T-helper 2 cell treated with Interferon-gamma antibody and Interleukin-4, amounts not matched to agents 5 μg/mL and 100 μg/mL, for 36 hours (primary cell): ENCODE results near the gene TSHZ3.

Experiments
- DNase-seq: peaks from one replicate; pipeline ENCODE4 v3.0.0; 2021; ENCODE audit warnings: low spot score
- H3K27ac Mint-ChIP-seq: one replicate; pipeline ENCODE4 v1.8.0; 2021; ENCODE audit warnings: mild to moderate bottlenecking, mixed read lengths
- H3K27me3 Mint-ChIP-seq: one replicate; pipeline ENCODE4 v1.8.0; 2021; ENCODE audit warnings: low read depth, mixed read lengths
- H3K36me3 Mint-ChIP-seq: one replicate; pipeline ENCODE4 v1.8.0; 2021; ENCODE audit warnings: low read depth, mixed read lengths
- H3K4me1 Mint-ChIP-seq: one replicate; pipeline ENCODE4 v1.8.0; 2021; ENCODE audit warnings: low read depth, mixed read lengths
- H3K4me3 Mint-ChIP-seq: one replicate; pipeline ENCODE4 v1.8.0; 2022; ENCODE audit warnings: mild to moderate bottlenecking, moderate library complexity, mixed read lengths
- H3K9me3 Mint-ChIP-seq: one replicate; pipeline ENCODE4 v1.8.0; 2021; ENCODE audit warnings: mixed read lengths

TSHZ3 gene

GRCh38 chr19:31307071-31307669 is 42.1 kb downstream of the TSHZ3 start:
- no peaks in the 10 kb centered on the region for H3K4me1 Mint-ChIP-seq

GRCh38 chr19:31306006-31306753 is 43.1 kb downstream of the TSHZ3 start:
- Mint-ChIP-seq H3K9me3 (no peaks in the 10 kb centered on the region), H3K4me1 (no peaks in the 10 kb centered on the region), H3K36me3 (no peaks in the 10 kb centered on the region), H3K27ac (no peak overlapping the region), H3K4me3 (no peak overlapping the region), H3K27me3 (no peaks in the 10 kb centered on the region)
- DNase-seq = no peak

More at GRCh38 chr19:31307071-31307669, 42.1 kb downstream of the TSHZ3 start:
- H3K27ac Mint-ChIP-seq = no peak overlapping the region
- no peak overlapping the region for H3K4me3 Mint-ChIP-seq
- no peaks in the 10 kb centered on the region for H3K9me3 Mint-ChIP-seq
- H3K36me3 Mint-ChIP-seq = no peaks in the 10 kb centered on the region
- H3K27me3 Mint-ChIP-seq = no peaks in the 10 kb centered on the region
- DNase-seq = no peak

GRCh38 chr19:31304831-31305312 is 44.4 kb downstream of the TSHZ3 start:
- no peaks in the 10 kb centered on the region for H3K4me1 Mint-ChIP-seq
- H3K36me3 Mint-ChIP-seq = no peaks in the 10 kb centered on the region
- DNase-seq = no peak
- H3K27ac Mint-ChIP-seq = no peak overlapping the region
- H3K9me3 Mint-ChIP-seq = no peaks in the 10 kb centered on the region
- H3K4me3 Mint-ChIP-seq = no peak overlapping the region
- no peaks in the 10 kb centered on the region for H3K27me3 Mint-ChIP-seq

- H3K4me1 Mint-ChIP-seq = no peaks in the 10 kb centered on the region
- no peaks in the 10 kb centered on the region for H3K27me3 Mint-ChIP-seq
- no peak overlapping the region for H3K4me3 Mint-ChIP-seq
- H3K9me3 Mint-ChIP-seq = no peaks in the 10 kb centered on the region
- DNase-seq = no peak
- no peak overlapping the region for H3K27ac Mint-ChIP-seq
- no peaks in the 10 kb centered on the region for H3K36me3 Mint-ChIP-seq
Observed at GRCh38 chr19:31303262-31303815, 45.9 kb downstream of the TSHZ3 start.

GRCh38 chr19:31301306-31301980 is 47.8 kb downstream of the TSHZ3 start:
- Mint-ChIP-seq H3K27ac (no peak overlapping the region), H3K4me1 (no peaks in the 10 kb centered on the region), H3K27me3 (no peaks in the 10 kb centered on the region), H3K9me3 (no peaks in the 10 kb centered on the region), H3K4me3 (no peak overlapping the region), H3K36me3 (no peaks in the 10 kb centered on the region)
- DNase-seq = no peak

- no peak overlapping the region for H3K4me3 Mint-ChIP-seq
- DNase-seq = no peak
- no peaks in the 10 kb centered on the region for H3K9me3 Mint-ChIP-seq
- no peak overlapping the region for H3K27ac Mint-ChIP-seq
- H3K4me1 Mint-ChIP-seq = no peaks in the 10 kb centered on the region
- H3K36me3 Mint-ChIP-seq = no peaks in the 10 kb centered on the region
- H3K27me3 Mint-ChIP-seq = no peaks in the 10 kb centered on the region
Observed at GRCh38 chr19:31300422-31300821, 48.8 kb downstream of the TSHZ3 start.

- DNase-seq = no peak
- no peak overlapping the region for H3K27ac Mint-ChIP-seq
- H3K4me3 Mint-ChIP-seq = no peak overlapping the region
- no peaks in the 10 kb centered on the region for H3K4me1 Mint-ChIP-seq
- no peaks in the 10 kb centered on the region for H3K27me3 Mint-ChIP-seq
- H3K9me3 Mint-ChIP-seq = no peaks in the 10 kb centered on the region
- H3K36me3 Mint-ChIP-seq = no peaks in the 10 kb centered on the region
Observed at GRCh38 chr19:31299665-31300064, 49.6 kb downstream of the TSHZ3 start.

- Mint-ChIP-seq H3K4me3 (no peak overlapping the region), H3K9me3 (no peaks in the 10 kb centered on the region)
Observed at GRCh38 chr19:31297991-31298390, 51.2 kb downstream of the TSHZ3 start.

GRCh38 chr19:31296741-31297390 is 52.4 kb downstream of the TSHZ3 start:
- DNase-seq = no peak
- Mint-ChIP-seq H3K4me3 (no peak overlapping the region), H3K36me3 (no peaks in the 10 kb centered on the region), H3K27ac (no peak overlapping the region), H3K4me1 (no peaks in the 10 kb centered on the region), H3K27me3 (no peaks in the 10 kb centered on the region), H3K9me3 (no peaks in the 10 kb centered on the region)

More at GRCh38 chr19:31297991-31298390, 51.2 kb downstream of the TSHZ3 start:
- no peaks in the 10 kb centered on the region for H3K4me1 Mint-ChIP-seq
- H3K36me3 Mint-ChIP-seq = no peaks in the 10 kb centered on the region
- no peak overlapping the region for H3K27ac Mint-ChIP-seq
- no peaks in the 10 kb centered on the region for H3K27me3 Mint-ChIP-seq
- DNase-seq = no peak

GRCh38 chr19:31294189-31294588 is 55.0 kb downstream of the TSHZ3 start:
- Mint-ChIP-seq H3K36me3 (no peaks in the 10 kb centered on the region), H3K27me3 (no peaks in the 10 kb centered on the region), H3K9me3 (no peaks in the 10 kb centered on the region), H3K27ac (no peak overlapping the region), H3K4me3 (no peak overlapping the region), H3K4me1 (no peaks in the 10 kb centered on the region)
- no peak for DNase-seq

GRCh38 chr19:31292639-31293185 is 56.5 kb downstream of the TSHZ3 start:
- H3K9me3 Mint-ChIP-seq = no peaks in the 10 kb centered on the region
- H3K4me3 Mint-ChIP-seq = no peak overlapping the region
- no peaks in the 10 kb centered on the region for H3K27me3 Mint-ChIP-seq
- no peaks in the 10 kb centered on the region for H3K4me1 Mint-ChIP-seq
- H3K36me3 Mint-ChIP-seq = no peaks in the 10 kb centered on the region
- no peak for DNase-seq
- no peak overlapping the region for H3K27ac Mint-ChIP-seq

- no peak overlapping the region for H3K27ac Mint-ChIP-seq
Observed at GRCh38 chr19:31290931-31291590, 58.2 kb downstream of the TSHZ3 start.

GRCh38 chr19:31289976-31290375 is 59.3 kb downstream of the TSHZ3 start:
- no peaks in the 10 kb centered on the region for H3K27me3 Mint-ChIP-seq
- H3K9me3 Mint-ChIP-seq = no peaks in the 10 kb centered on the region
- no peaks in the 10 kb centered on the region for H3K36me3 Mint-ChIP-seq
- H3K4me3 Mint-ChIP-seq = no peak overlapping the region
- H3K4me1 Mint-ChIP-seq = no peaks in the 10 kb centered on the region
- no peak overlapping the region for H3K27ac Mint-ChIP-seq
- DNase-seq = no peak

More at GRCh38 chr19:31290931-31291590, 58.2 kb downstream of the TSHZ3 start:
- H3K27me3 Mint-ChIP-seq = no peaks in the 10 kb centered on the region
- DNase-seq = no peak
- no peaks in the 10 kb centered on the region for H3K9me3 Mint-ChIP-seq
- H3K4me1 Mint-ChIP-seq = no peaks in the 10 kb centered on the region
- H3K36me3 Mint-ChIP-seq = no peaks in the 10 kb centered on the region
- H3K4me3 Mint-ChIP-seq = no peak overlapping the region
